MM.1S (cell line): ENCODE data around the gene CDYL.

Experiments used
- DNase-seq: peaks from one replicate; pipeline ENCODE4 v3.0.0-alpha.2; 2015
- H2AFZ ChIP-seq: fragments of 300-600 bp; sonication (generic); 2 replicates; pipeline ENCODE4 v1.6.0; 2016; ENCODE audit warnings: antibody characterized with exemption, low read length
- H3F3A ChIP-seq: fragments of 300-600 bp; sonication (generic); 2 replicates; pipeline ENCODE4 v1.6.1; 2016; ENCODE audit warnings: mild to moderate bottlenecking, antibody characterized with exemption, low read length, moderate library complexity, mixed read lengths; ENCODE audit not compliant: insufficient read depth
- H3K27ac ChIP-seq: fragments of 300-600 bp; sonication (generic); 2 replicates; pipeline ENCODE4 v1.5.1; 2016; ENCODE audit warnings: mild to moderate bottlenecking, low read length
- H3K27me3 ChIP-seq: fragments of 300-600 bp; sonication (generic); replicated peaks from 2 replicates; pipeline ENCODE4 v1.6.0; 2016; ENCODE audit warnings: low read length; ENCODE audit not compliant: insufficient read depth
- H3K36me3 ChIP-seq: fragments of 300-600 bp; sonication (generic); replicated peaks from 2 replicates; pipeline ENCODE4 v1.6.1; 2016; ENCODE audit warnings: mild to moderate bottlenecking, low read length, mixed read lengths; ENCODE audit not compliant: insufficient read depth
- H3K4me1 ChIP-seq: fragments of 300-600 bp; sonication (generic); 2 replicates; pipeline ENCODE4 v1.6.1; 2016; ENCODE audit warnings: low read length, mixed read lengths
- H3K4me2 ChIP-seq: fragments of 300-600 bp; sonication (generic); 2 replicates; pipeline ENCODE4 v1.6.0; 2016; ENCODE audit warnings: low read depth, low read length
- H3K4me3 ChIP-seq: fragments of 300-600 bp; sonication (generic); 2 replicates; pipeline ENCODE4 v1.5.1; 2016; ENCODE audit warnings: low read length, mixed read lengths
- H3K79me2 ChIP-seq: fragments of 300-600 bp; sonication (generic); 2 replicates; pipeline ENCODE4 v1.6.1; 2016; ENCODE audit warnings: mixed run types, low read length, mixed read lengths
- H3K9ac ChIP-seq: fragments of 300-600 bp; sonication (generic); 2 replicates; pipeline ENCODE4 v1.6.1; 2016; ENCODE audit warnings: low read length, mixed read lengths
- H3K9me2 ChIP-seq: fragments of 300-600 bp; sonication (generic); replicated peaks from 2 replicates; pipeline ENCODE4 v1.6.1; 2016; ENCODE audit warnings: mild to moderate bottlenecking, low read length, mixed read lengths; ENCODE audit not compliant: insufficient read depth
- H3K9me3 ChIP-seq: fragments of 300-600 bp; sonication (generic); replicated peaks from 2 replicates; pipeline ENCODE4 v1.6.1; 2016; ENCODE audit warnings: mild to moderate bottlenecking, low read length, mixed read lengths; ENCODE audit not compliant: insufficient read depth
- H4K20me1 ChIP-seq: fragments of 300-600 bp; sonication (generic); 2 replicates; pipeline ENCODE4 v1.6.1; 2016; ENCODE audit warnings: mild to moderate bottlenecking, low read length, moderate library complexity, mixed read lengths; ENCODE audit not compliant: insufficient read depth
- CTCF ChIP-seq: fragments of 300-600 bp; sonication (generic); IDR thresholded peaks from 2 replicates; pipeline ENCODE4 v1.5.1; 2016; ENCODE audit warnings: antibody characterized with exemption, low read length, mixed read lengths
- EZH2 ChIP-seq: fragments of 300-600 bp; sonication (generic); optimal IDR thresholded peaks from 2 replicates; pipeline ENCODE3; 2017; ENCODE audit warnings: low read depth, mild to moderate bottlenecking, antibody characterized with exemption, low read length, mixed read lengths
- EZH2phosphoT487 ChIP-seq: fragments of 300-600 bp; sonication (generic); IDR thresholded peaks from 2 replicates; pipeline ENCODE4 v1.6.1; 2018; ENCODE audit warnings: antibody characterized with exemption, low read length

The CDYL gene

GRCh38 chr6:4902363-4902762, 126.2 kb downstream of the CDYL start:
- Histone ChIP-seq H2AFZ (no peak overlapping the region), H3K4me2 (no peak overlapping the region), H3K9me2 (no peaks in the 10 kb centered on the region), H3K4me3 (no peak overlapping the region), H3K79me2 (peaks cover 67% of the 10 kb centered on the region), H3K36me3 (peaks cover 5% of the 10 kb centered on the region), H3K27ac (no peak overlapping the region; the same call in 1 of the 2 replicates), H4K20me1 (no peaks in the 10 kb centered on the region), H3K9me3 (no peaks in the 10 kb centered on the region), H3K27me3 (no peaks in the 10 kb centered on the region), H3K9ac (no peak overlapping the region), H3F3A (peaks cover 8% of the 10 kb centered on the region), H3K4me1 (peaks cover 35% of the 10 kb centered on the region)
- no peak for DNase-seq
- TF ChIP-seq CTCF (no peak), EZH2 (no peak), EZH2phosphoT487 (no peak)

GRCh38 chr6:4903121-4903520, 126.9 kb downstream of the CDYL start:
- TF ChIP-seq CTCF: no peak
- TF ChIP-seq EZH2: no peak
- TF ChIP-seq EZH2phosphoT487: no peak

GRCh38 chr6:4903751-4904370, 127.7 kb downstream of the CDYL start:
- Histone ChIP-seq H3K27ac (no peak overlapping the region), H3K4me1 (peaks cover 42% of the 10 kb centered on the region), H3K79me2 (peaks cover 75% of the 10 kb centered on the region), H3K27me3 (no peaks in the 10 kb centered on the region), H3K4me3 (no peak overlapping the region), H3K36me3 (peaks cover 5% of the 10 kb centered on the region), H4K20me1 (no peaks in the 10 kb centered on the region), H2AFZ (no peak overlapping the region), H3F3A (peaks cover 8% of the 10 kb centered on the region), H3K4me2 (no peak overlapping the region), H3K9ac (no peak overlapping the region), H3K9me2 (no peaks in the 10 kb centered on the region), H3K9me3 (no peaks in the 10 kb centered on the region)
- no peak for DNase-seq
- TF ChIP-seq EZH2phosphoT487 (no peak), EZH2 (no peak)

More at GRCh38 chr6:4903121-4903520, 126.9 kb downstream of the CDYL start:
- peaks cover 71% of the 10 kb centered on the region for H3K79me2 ChIP-seq
- H2AFZ ChIP-seq: no peak overlapping the region
- no peak overlapping the region for H3K4me2 ChIP-seq
- peaks cover 42% of the 10 kb centered on the region for H3K4me1 ChIP-seq
- H3K9me2 ChIP-seq: no peaks in the 10 kb centered on the region
- peaks cover 5% of the 10 kb centered on the region for H3K36me3 ChIP-seq
- H3K9me3 ChIP-seq: no peaks in the 10 kb centered on the region
- peaks cover 8% of the 10 kb centered on the region for H3F3A ChIP-seq
- no peaks in the 10 kb centered on the region for H4K20me1 ChIP-seq
- no peak overlapping the region for H3K27ac ChIP-seq
- H3K9ac ChIP-seq: no peak overlapping the region
- no peaks in the 10 kb centered on the region for H3K27me3 ChIP-seq
- DNase-seq: no peak
- no peak overlapping the region for H3K4me3 ChIP-seq

GRCh38 chr6:4904461-4905025, 128.3 kb downstream of the CDYL start:
- TF ChIP-seq CTCF: no peak
- TF ChIP-seq EZH2phosphoT487: no peak
- H3K36me3 ChIP-seq: peaks cover 5% of the 10 kb centered on the region
- no peak overlapping the region for H3K4me3 ChIP-seq
- H2AFZ ChIP-seq: no peak overlapping the region
- H4K20me1 ChIP-seq: no peaks in the 10 kb centered on the region
- peaks cover 8% of the 10 kb centered on the region for H3F3A ChIP-seq
- no peaks in the 10 kb centered on the region for H3K27me3 ChIP-seq
- no peak overlapping the region for H3K9ac ChIP-seq
- H3K27ac ChIP-seq: no peak overlapping the region
- H3K9me3 ChIP-seq: no peaks in the 10 kb centered on the region
- H3K4me2 ChIP-seq: no peak overlapping the region
- H3K9me2 ChIP-seq: no peaks in the 10 kb centered on the region
- no peak for DNase-seq
- peaks cover 42% of the 10 kb centered on the region for H3K4me1 ChIP-seq
- peaks cover 81% of the 10 kb centered on the region for H3K79me2 ChIP-seq
